AG04450 (cell line): Measurements from ENCODE around the gene HOMEZ. TPM values are rescaled to one million over a fixed set of nuclear protein-coding genes. Genes with fewer than 3 reads are reported as not detected.
"Not testable (repeated sequence)": the region's sequence is repeated elsewhere in the genome, so short reads cannot be mapped to it uniquely, and the experiment has no call there.

Source experiments
- CTCF ChIA-PET: fragments of 300-600, 350-600 bp; formaldehyde crosslinking; extraction: SDS; loops from one replicate; lab custom pipeline; 2022; ENCODE audit warnings: antibody characterized with exemption, inconsistent platforms; lab: Charles Lee
- POLR2A ChIA-PET: fragments of 350-600 bp; formaldehyde crosslinking; extraction: SDS; loops from one replicate; lab custom pipeline; 2021; ENCODE audit warnings: antibody characterized with exemption, inconsistent platforms; lab: Yijun Ruan, JAX
- DNase-seq: peaks from one replicate; pipeline ENCODE4 v3.0.0-alpha.2; 2011; ENCODE audit warnings: low read depth, low spot score
- H3K27ac ChIP-seq: one replicate; pipeline ENCODE4 v1.5.1; 2012; ENCODE audit warnings: low read depth, low read length, control low read depth
- H3K27me3 ChIP-seq: one replicate; pipeline ENCODE4 v1.6.0; 2012; ENCODE audit warnings: low read length; ENCODE audit not compliant: control insufficient read depth, insufficient read depth
- H3K4me3 ChIP-seq: 2 replicates; pipeline ENCODE4 v1.5.1; 2011; ENCODE audit warnings: mild to moderate bottlenecking, low read depth, low read length, control low read depth
- H3K9me3 ChIP-seq: 2 replicates; pipeline ENCODE4 v1.5.1; 2012; ENCODE audit warnings: low read length; ENCODE audit not compliant: control insufficient read depth, insufficient read depth
- CTCF ChIP-seq: IDR thresholded peaks from 2 replicates; pipeline ENCODE4 v1.5.1; 2011; ENCODE audit warnings: low read depth, low read length, control low read depth, inconsistent platforms
- polyA plus RNA-seq: library from polyadenylated mRNA; depleted of rRNA; stranded (reverse); fragments of >200 nt; gene quantifications from 2 replicates; pipeline ENCODE4 v1.2.3, GENCODE V29; 2011

The HOMEZ gene
- polyA plus RNA-seq, 1 experiment = 11.2 TPM

- Histone ChIP-seq H3K27ac (no peak overlapping the region), H3K9me3 (no peaks in the 10 kb centered on the region), H3K4me3 (no peak overlapping the region), H3K27me3 (no peaks in the 10 kb centered on the region)
- TF ChIP-seq CTCF = no peak
- no peak for DNase-seq
- CTCF ChIA-PET = interaction anchor here (1.1 kb wide), 2 partner anchors 104 to 154 kb away, joined by 3 read pairs; no protein-coding TSS in a partner anchor
- POLR2A ChIA-PET = no interaction called here
Observed at GRCh38 chr14:23275412-23275811, 10.5 kb downstream of the HOMEZ start.

GRCh38 chr14:23269193-23269592, 16.7 kb downstream of the HOMEZ start:
- ChIA-PET CTCF (interaction anchor here (0.5 to 3.3 kb wide), 5 partner anchors 26 to 292 kb away, joined by 3 to 24 read pairs (median 6); no protein-coding TSS in a partner anchor), POLR2A (no interaction called here)
- no peak overlapping the region for H3K4me3 ChIP-seq
- H3K9me3 ChIP-seq = no peaks in the 10 kb centered on the region
- H3K27me3 ChIP-seq = no peaks in the 10 kb centered on the region
- DNase-seq = no peak
- no peak for TF ChIP-seq CTCF
- no peak overlapping the region for H3K27ac ChIP-seq

GRCh38 chr14:23260849-23261248, 25.1 kb downstream of the HOMEZ start:
- H3K9me3 ChIP-seq, H3K27ac ChIP-seq, DNase-seq, H3K4me3 ChIP-seq, POLR2A ChIA-PET: not testable (repeated sequence)
- CTCF ChIA-PET = interaction anchor here (1.0 to 1.4 kb wide), 2 partner anchors 16 to 119 kb away, joined by 3 to 4 read pairs; no protein-coding TSS in a partner anchor
- peaks cover 18% of the 10 kb centered on the region for H3K27me3 ChIP-seq

- Histone ChIP-seq H3K27me3 (peaks cover 18% of the 10 kb centered on the region), H3K4me3 (no peak overlapping the region), H3K27ac (no peak overlapping the region), H3K9me3 (no peaks in the 10 kb centered on the region)
- DNase-seq = no peak
- ChIA-PET CTCF (interaction anchor here (1.4 kb wide), 1 partner anchor 138 kb away, joined by 6 read pairs; no protein-coding TSS in a partner anchor), POLR2A (no interaction called here)
- TF ChIP-seq CTCF = no peak
Observed at GRCh38 chr14:23259426-23259825, 26.5 kb downstream of the HOMEZ start.

GRCh38 chr14:23258256-23258655, 27.7 kb downstream of the HOMEZ start:
- ChIA-PET CTCF (interaction anchor here (0.6 kb wide), 1 partner anchor 41 kb away, joined by 3 read pairs; no protein-coding TSS in a partner anchor), POLR2A (no interaction called here)
- no peak overlapping the region for H3K27ac ChIP-seq
- peaks cover 15% of the 10 kb centered on the region for H3K27me3 ChIP-seq
- no peak for DNase-seq
- no peak overlapping the region for H3K4me3 ChIP-seq
- no peak for TF ChIP-seq CTCF
- no peaks in the 10 kb centered on the region for H3K9me3 ChIP-seq
